LNCaP clone FGC (cell line): Measurements from ENCODE around the gene DIRAS3.
"Not testable (repeated sequence)": the region's sequence is repeated elsewhere in the genome, so short reads cannot be mapped to it uniquely, and the experiment has no call there.

Experiments used
- DNase-seq: peaks from one replicate; pipeline ENCODE4 v3.0.0-alpha.2; 2011; ENCODE audit warnings: low read depth
- H3K4me3 ChIP-seq: 2 replicates; pipeline ENCODE4 v1.5.1; 2011; ENCODE audit warnings: mild to moderate bottlenecking, low read depth, low read length, control low read depth
- CTCF ChIP-seq: IDR thresholded peaks from 2 replicates; pipeline ENCODE4 v1.5.1; 2012; ENCODE audit warnings: mild to moderate bottlenecking; ENCODE audit not compliant: control insufficient read depth, insufficient read depth; ENCODE audit errors: extremely low read depth

DIRAS3 gene

GRCh38 chr1:68078647-68079046 is 28.2 kb upstream of the DIRAS3 start:
- no peak for DNase-seq
- H3K4me3 ChIP-seq: no peak overlapping the region
- TF ChIP-seq CTCF: no peak

- no peak for DNase-seq
- no peak for TF ChIP-seq CTCF
- H3K4me3 ChIP-seq: no peak overlapping the region
Observed at GRCh38 chr1:68074472-68074871, 24.0 kb upstream of the DIRAS3 start.

GRCh38 chr1:68065766-68066165 is 15.3 kb upstream of the DIRAS3 start:
- no peak for TF ChIP-seq CTCF
- DNase-seq: no peak
- no peak overlapping the region for H3K4me3 ChIP-seq

GRCh38 chr1:68058053-68058452 is 7.6 kb upstream of the DIRAS3 start:
- not testable (repeated sequence) for DNase-seq, H3K4me3 ChIP-seq

- no peak for TF ChIP-seq CTCF
- no peak for DNase-seq
- no peak overlapping the region for H3K4me3 ChIP-seq
Observed at GRCh38 chr1:68057564-68057963, 7.1 kb upstream of the DIRAS3 start.

GRCh38 chr1:68057050-68057449 is 6.6 kb upstream of the DIRAS3 start:
- no peak for TF ChIP-seq CTCF

GRCh38 chr1:68051475-68051874 is 1.0 kb upstream of the DIRAS3 start:
- H3K4me3 ChIP-seq: no peak overlapping the region
- DNase-seq: no peak
- TF ChIP-seq CTCF: no peak

More at GRCh38 chr1:68057050-68057449, 6.6 kb upstream of the DIRAS3 start:
- DNase-seq: no peak
- H3K4me3 ChIP-seq: no peak overlapping the region

- no peak overlapping the region for H3K4me3 ChIP-seq
- DNase-seq: no peak
- TF ChIP-seq CTCF: no peak
Observed at GRCh38 chr1:68047659-68048026, 2.8 kb downstream of the DIRAS3 start.
